GM12873 (cell line): Measurements from ENCODE around the gene KANSL3.

Source experiments
- CTCF ChIP-seq: IDR thresholded peaks from 2 replicates; pipeline ENCODE4 v1.5.1; 2012; ENCODE audit warnings: low read depth, mild to moderate bottlenecking, moderate library complexity, low read length, control low read depth; ENCODE audit not compliant: insufficient read depth; ENCODE audit errors: missing control alignments

KANSL3 gene

DNA sequence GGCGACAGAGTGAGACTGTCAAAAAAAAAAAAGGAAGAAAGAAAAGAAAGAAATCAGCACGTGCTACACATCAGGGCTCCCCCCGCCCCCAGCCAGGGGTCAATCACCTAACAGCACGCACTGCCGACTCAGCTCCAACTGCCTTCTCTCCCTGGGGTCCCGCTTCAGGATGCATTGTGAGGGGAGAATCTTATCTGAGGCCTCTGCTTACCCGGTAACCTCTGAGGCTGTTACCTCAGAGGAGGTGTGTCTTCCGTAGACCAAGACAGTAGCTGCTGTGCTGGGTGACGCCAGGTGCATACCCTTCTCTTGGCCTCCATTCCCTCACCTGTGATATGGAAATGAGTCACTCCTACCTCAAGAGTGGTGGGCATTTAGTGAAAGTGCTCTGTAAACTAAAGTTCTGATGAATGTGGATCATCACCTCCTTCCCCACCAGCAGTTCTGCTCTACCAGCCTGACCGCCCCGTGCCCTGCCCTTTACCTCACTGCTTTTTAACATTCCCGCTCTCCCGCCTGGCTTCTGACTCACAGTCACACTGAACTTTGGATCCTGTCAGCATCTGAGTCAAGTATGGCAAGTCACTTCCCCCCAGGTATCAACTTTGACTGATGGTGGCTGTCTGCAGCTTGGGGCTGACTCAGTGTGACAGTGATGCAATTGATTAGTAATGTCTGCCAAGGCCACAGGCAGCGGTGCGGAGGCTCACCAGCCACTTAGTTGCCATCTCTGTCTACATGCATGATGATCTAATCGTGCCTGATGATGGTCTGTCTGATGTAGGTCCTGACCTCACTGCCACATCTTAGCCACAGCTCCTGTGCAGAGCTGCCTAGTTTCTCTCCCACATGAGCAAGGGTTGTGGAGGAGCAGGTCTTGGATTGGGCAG, 81.4 kb downstream of the KANSL3 start:
- no peak for TF ChIP-seq CTCF

- no peak for TF ChIP-seq CTCF
These were observed 82.9 kb downstream of the KANSL3 start for GRCh38 chr2:96555146-96555610.

- TF ChIP-seq CTCF = peak; percentile 94
These were observed 83.6 kb downstream of the KANSL3 start for GRCh38 chr2:96554293-96555145.

- TF ChIP-seq CTCF = no peak
These were observed 84.7 kb downstream of the KANSL3 start for GRCh38 chr2:96553176-96553956.

- TF ChIP-seq CTCF = no peak
These were observed 85.6 kb downstream of the KANSL3 start for GRCh38 chr2:96552315-96553175.

- no peak for TF ChIP-seq CTCF
These were observed 86.4 kb downstream of the KANSL3 start for GRCh38 chr2:96551605-96552314.
